GM19397 (cell line): ENCODE data around the gene PARVB.

Source experiments
- ATAC-seq: cut with Tn5 transposase; IDR thresholded peaks from one replicate; pipeline ENCODE4 v1.9.1; 2021; ENCODE audit warnings: mild to moderate bottlenecking, moderate library complexity; ENCODE audit not compliant: unreplicated experiment

The PARVB gene

DNA sequence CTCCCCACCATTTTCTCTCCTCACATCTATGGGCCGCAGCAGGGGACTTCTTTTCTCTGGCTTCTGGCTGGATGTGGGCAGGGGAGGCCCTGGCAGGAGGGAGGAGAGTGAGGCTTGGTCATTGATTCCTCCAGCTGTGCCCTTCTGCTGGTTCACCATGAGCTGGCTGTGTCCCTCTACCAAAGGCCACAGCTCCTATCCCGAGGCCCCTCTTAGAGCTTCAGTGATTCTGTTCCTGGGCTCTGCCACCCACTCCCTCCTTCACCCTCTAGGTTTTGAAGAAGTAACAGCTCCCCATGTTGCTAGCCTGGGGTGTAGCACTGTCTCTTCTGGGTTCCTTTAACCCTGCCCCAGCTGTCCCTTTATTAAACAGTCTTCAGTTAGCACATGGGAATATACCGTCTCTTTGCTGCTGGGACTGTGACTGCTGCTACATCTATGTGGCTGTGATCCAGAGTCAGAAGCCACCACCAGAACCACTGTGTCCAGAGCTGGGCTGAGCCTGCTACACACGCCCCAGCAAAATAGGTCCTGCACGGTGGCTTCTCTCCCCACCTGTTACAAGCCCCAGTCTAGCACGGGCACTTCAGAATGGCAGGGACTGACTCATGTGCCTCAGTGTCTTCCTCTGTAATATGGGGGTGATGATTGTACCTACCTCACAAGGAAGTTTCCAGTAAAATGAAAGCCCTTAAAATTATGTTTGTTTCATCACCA, 156.0 kb downstream of the PARVB start:
- ATAC-seq = no peak

DNA sequence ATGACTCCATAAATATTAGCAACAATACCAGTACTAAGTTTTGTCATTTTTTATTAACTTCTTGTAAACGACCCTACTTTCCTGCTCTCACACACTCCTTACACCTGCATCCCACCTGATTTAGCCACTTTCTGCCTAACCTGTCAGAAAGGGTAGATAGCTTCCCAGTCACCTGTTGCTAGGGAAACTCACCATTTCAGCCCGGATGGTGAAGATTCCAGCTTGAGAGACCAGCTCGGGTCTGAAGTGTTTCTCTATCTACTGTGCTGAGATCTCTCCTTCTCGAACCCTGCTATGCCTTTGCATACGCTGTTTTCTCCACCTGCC, 156.6 kb downstream of the PARVB start, which contains the start of gene PARVG:
Gene PARVG (plus strand): TSS at position 220 of the 327 bp plus-strand sequence. CDS start 2,405 bp downstream, outside the sequence.
- ATAC-seq = no peak

DNA sequence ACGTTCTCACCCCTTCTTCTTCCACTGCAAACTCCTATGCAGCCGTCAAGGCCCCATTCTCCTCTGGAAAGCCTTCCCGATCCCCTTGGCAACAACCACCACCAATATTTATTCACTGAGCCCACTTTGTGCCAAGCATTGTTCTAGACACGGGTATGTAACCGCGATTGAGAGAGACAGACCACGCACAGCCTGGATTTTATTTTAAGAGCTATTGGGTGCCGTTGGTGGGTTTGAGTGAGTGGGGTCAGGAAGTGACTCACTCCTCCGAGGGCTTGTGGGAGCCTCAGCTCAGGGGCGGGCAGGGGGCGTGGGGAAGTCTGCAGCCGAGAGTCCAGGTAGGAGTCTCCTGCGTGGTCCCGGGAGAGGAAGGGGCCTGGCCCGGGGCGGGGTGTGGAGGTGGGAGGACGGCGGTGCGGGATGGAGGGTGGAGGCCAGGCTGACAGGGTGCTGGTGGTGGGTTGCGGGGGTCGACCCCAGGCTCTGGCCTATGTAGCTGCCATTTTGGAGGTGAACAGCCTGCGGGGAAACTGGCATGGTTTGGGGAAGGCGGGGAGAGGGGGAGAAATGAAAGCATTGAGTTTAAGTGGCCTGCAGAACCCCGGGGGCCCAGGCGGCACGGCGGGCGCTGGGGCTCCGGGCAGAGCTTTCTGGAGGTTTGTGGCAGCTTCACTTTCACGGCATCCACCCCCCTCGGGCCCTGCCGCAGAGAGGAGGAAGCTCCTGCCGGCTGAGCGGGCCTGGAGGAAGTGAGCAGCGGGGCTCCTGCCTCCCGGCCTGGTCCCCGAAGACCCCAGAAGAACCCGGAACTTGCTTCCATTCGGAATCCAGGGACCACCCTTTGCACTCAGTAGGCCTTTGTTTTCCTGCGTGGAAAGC, 157.2 kb downstream of the PARVB start:
- no peak for ATAC-seq

DNA sequence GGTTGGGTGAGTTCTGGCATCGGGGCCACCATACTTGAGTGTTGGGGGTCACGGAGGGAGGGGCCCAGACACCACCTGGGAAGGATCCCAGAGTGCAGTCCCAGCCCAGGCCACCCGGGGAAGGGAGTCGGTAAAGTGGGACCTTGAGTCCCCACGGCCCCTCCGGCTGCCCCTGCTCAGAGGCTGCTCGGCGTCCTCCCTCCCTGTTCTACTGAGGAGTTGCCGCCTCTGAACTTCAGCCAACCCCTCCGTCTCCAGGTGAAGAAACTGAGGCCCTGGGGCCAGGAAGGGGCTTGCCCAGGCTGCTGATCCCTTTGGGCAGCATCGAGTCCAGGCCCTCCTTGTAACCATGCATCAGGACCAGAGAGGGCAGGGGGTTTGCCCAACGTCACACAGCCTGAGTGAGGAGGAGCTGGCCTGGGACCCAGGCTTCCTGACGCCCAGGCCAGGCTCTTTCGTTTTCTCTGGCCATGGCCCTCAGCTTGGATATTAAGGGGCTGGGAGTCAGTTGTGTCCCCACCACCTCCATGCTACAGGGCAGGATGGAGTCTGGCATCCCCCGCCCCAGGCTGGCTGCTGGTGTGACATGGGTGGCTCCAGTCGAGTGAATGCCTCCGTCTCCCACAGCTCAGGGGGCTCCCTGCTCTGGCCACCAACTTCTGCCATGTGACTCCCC, 157.9 kb downstream of the PARVB start:
- ATAC-seq = no peak

DNA sequence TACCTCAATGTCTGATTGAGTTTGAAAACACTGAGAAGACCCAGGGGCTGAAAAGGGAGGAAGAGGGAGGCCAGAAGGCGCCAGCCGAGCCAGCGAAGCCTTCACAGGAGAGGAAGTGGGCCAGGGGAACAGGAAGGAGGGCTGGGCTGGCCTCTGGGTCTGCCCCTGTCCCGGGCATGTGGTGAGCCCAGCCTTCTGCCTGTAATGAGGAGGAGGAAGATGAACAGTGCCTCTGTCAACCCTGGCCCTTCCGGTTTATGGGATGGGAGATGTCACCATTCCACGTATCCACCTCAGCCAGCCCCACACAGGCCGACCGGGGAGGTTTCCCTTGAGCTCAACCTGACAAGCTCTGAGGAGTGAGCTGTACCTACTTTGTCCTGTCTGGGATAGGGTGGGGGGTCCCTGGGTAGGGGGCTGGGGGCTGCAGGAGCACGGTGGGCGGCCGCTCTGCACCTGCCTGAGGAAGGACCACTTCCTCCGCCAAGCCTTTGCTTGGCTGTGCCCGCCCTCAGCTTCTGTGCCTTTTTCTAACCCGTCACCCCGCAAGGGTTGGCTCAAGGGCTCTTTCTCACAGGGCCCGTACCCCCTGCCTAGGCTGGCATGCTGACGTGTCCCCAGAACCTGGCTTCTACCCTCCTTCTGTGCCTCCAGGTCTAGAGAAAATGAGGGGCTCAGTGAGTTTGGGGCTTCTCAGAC, 158.6 kb downstream of the PARVB start:
- ATAC-seq = no peak

DNA sequence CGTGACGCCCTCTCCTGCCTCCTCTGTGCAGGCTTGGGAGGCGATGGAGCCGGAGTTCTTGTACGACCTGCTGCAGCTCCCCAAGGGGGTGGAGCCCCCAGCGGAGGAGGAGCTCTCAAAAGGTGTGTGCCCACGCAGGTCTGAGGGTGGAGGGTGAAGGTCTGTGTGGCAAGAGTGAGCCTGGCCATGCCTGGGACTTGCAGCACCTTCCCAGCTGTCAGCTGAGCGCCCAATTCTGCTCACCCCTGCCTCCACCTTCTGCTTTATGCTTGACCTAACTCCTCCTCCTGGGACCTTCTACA, 159.1 kb downstream of the PARVB start:
- no peak for ATAC-seq

DNA sequence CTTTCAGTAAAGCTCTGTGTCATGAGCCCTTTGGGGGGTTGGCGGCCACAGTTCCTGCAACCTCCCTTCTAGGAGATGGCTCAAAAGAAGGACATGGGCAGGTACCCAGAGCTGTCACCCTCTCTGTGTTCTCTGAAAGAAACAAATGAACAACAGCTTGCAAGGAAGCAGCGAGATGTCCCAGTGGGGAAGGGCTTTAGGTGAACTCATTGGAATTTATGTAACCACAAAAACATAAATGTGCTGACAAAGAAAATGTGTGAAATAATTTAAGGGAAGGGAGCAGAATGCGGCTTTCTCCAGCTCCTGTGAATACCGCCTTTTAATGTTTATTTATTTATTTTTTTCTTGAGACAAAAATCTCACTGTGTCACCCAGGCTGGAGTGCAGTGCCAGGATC, 159.9 kb downstream of the PARVB start:
- no peak for ATAC-seq

DNA sequence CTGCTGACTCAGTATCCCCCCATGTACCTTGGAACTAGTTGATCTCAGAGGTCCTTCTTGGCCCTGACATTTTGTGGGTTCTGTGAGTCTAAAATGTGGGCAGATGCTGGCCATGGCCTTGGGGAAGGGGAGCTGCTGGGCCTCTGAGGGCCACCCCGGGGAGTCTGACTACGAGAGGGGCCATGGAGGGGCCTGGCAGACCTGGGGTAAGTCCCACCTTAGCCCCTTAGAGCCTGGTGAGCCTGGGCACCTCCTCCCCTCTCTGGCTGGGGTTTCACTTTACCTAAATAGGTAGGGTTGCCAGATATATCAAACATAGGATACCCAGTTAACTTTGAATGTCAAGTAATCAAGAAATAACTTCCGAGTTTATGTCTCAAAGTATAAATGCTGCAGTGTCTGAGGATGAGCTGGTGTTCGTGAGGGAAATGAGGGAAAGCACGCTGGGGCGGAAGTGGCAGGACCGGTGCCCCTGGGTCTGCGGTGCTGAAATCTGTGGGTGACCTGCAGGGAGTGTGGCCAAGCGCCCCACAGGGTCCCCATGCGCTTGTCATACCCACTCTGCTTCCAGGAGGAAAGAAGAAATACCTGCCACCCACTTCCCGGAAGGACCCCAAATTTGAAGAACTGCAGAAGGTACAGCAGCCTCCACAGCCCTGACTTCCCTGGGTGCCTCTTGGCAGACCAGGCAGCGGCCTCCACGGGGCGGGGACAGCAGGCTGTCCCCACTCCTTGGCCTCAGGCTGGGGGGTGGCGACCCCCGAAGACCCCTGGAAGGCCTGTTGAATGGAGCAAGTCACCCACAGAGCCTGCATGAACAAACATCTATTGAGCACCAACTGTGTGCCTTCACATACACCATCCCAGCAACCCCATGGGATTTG, 161.4 kb downstream of the PARVB start:
- ATAC-seq = no peak

DNA sequence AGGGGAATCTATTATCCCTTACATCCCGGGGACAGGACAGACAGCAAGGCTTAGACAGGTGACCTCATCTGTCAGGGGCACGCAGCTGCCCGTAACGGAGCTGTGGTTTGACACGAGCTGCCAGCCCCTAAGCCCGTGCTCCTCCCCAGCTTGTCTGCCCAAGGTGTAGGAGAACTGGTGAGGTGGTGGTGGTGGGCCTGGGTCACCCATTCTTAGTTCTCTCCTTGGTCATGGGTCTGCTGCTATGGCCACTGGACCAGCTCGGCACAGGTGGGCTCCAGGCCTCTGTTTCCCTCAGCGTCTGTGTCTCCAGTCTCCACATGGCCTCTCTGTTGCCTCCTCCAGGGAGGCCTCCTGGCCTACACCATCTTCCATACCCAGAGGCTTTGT, 162.0 kb downstream of the PARVB start:
- no peak for ATAC-seq

DNA sequence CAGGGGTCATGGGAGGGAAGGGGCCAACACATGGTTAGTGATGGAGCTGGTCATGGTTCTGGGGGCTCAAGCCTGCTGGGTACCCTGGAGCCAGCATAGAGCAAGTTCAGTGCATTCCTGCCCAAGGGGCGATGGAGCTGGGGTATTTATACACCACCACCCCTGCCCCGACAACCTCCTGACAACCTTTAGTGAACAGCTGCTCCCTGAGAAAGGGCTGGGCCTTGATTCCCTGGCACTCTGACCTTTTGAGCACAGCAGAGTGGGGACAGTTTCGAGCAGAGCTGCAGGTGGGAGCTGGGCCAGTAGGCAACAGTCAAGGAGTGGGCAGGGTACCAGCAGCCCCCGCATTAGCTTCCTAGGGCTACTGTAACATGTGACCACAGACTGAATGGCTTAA, 162.6 kb downstream of the PARVB start:
- no peak for ATAC-seq

DNA sequence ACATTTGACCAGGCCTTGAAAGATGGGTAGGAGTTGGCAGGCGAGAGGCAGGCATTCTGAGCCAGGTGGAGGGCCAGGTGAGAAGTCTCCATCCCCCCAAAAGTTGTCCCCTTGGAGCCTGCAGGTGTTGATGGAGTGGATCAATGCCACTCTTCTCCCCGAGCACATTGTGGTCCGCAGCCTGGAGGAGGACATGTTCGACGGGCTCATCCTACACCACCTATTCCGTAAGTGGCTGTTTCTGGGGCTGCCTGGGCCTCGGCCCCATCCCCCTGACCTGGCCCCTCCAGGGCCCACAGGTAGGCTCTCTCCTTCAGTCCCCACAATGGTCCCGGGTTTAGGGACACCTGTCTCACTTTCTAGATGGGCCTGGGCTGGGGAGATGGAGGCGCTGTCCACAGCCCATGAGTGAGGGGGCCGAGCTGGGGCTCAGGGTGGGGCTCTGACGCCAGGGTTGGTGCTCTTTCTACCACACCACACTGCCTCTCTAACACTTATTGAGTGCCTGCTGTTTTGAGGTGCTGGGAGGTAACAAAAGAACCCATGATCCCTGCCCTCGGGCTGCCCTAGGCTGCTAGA, 163.6 kb downstream of the PARVB start:
- no peak for ATAC-seq

DNA sequence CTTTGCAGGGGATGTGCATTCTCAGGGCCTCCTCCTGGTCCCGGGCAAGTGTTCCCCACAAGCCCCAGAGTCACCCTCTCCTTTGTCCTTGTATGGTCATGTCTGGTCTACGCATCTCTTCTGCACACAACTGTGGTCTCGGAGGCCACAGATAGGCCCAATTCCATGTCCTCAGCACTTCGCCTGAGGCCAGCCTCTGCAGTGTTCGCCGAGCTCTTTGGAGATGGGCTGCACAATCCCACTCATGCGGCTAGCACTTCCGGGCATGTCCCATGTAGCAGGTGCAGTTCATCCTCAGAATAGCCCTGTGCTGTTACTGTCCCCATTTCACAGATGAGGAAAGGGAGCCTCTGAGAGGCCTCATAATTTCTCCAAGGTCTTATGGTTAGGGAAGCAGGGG, 164.2 kb downstream of the PARVB start:
- no peak for ATAC-seq

DNA sequence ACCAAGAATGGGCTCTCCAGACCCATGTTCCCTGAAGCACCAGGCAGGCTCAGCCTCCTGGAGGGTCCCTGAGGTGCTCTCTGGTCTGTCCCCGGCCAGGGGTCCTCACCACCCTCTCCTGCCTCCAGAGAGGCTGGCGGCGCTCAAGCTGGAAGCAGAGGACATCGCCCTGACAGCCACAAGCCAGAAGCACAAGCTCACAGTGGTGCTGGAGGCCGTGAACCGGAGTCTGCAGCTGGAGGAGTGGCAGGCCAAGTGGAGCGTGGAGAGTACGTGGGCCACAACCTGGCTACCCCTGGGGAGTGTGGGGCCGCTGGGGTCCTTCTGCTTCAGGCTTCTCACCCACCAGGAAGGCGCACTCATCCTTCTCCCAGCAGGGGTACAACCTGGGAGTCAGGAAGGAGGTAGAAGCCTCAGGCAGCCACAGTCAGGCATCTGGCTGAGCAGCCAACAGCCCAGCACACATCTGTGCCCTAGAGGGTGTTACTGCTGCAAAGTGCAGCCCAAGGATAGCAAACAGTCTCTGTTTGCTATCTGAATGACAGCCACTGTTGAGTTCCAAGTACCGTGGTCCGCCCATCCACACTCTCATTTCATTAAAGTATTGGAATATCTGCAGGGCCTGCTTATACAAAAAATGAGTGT, 165.0 kb downstream of the PARVB start:
- no peak for ATAC-seq

DNA sequence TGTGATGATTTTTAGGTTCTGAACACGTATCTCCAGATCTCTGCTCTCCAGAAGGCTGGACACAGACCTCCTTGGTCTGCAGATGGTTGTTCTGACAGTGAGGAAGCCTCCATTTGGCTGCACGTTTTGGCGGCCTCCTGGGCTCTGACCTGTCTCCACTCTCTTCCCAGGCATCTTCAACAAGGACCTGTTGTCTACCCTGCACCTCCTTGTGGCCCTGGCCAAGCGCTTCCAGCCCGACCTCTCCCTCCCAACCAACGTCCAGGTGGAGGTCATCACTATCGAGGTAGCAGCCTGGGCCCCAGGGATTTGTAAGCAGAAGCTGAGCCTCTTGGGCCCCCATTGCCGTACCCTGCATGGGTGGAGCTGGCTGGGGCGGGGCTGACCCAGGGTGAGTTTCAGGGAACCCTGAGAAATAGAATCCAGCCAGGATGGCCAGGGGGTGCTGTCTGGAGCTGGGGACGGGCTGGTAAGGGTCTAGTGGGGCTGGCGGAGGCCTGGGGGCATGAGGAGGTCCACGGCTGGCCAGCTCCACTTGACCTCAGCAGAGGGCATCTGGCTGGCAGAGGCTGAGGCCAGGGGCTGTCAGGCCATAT, 166.4 kb downstream of the PARVB start:
- no peak for ATAC-seq

DNA sequence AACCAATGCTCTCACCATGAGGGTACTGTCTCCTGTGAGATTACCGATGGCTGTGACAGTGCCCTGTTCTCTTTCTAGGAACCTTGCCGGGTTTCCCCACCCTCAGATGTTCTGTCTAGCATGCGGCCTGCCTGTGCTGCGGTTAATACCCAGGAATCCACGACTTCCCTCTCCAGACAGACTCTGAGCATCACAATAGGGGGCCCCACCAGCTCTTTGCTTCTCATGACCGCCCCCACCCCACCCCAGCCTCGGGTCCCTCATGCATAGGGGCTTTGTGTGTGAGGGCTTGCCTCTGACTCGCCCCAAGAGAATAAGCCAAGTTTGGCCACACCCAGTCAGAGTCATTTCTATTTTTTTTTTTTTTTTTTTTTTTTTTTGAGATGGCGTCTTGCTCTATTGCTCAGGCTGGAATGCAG, 166.9 kb downstream of the PARVB start:
- ATAC-seq = no peak

DNA sequence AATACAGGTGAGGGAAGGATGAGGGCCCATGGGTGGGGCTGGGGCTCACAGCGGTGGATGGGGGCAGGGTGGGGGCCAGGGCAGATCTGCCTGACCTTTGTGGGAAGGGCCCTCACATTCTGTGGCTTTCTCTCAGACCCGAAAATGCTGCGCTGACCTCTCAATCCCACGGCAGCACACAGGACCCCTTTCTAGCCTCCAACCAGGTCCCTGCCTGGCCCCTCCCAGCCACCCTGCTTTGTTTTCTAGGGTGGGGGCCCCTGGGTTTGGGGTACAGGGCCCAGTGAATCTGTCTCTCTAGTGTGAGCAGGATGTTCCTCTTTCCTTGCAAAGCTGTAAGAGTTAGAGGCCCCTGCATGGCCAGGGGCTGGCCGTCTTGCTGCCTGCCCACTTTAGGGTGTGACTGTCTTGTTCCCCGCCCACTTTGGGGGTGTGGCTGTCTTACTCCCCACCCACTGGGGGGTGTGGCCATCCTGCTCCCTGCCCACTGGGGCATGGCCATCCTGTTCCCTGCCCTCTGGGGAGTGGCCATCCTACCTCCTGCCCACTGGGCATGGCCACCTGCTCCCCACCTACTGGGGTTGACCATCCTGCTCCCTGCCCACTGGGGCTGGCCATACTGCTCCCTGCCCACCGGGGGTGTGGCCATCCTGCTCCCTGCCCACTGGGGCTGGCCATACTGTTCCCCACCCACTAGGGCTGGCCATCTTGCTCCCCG, 168.2 kb downstream of the PARVB start:
- ATAC-seq = no peak

DNA sequence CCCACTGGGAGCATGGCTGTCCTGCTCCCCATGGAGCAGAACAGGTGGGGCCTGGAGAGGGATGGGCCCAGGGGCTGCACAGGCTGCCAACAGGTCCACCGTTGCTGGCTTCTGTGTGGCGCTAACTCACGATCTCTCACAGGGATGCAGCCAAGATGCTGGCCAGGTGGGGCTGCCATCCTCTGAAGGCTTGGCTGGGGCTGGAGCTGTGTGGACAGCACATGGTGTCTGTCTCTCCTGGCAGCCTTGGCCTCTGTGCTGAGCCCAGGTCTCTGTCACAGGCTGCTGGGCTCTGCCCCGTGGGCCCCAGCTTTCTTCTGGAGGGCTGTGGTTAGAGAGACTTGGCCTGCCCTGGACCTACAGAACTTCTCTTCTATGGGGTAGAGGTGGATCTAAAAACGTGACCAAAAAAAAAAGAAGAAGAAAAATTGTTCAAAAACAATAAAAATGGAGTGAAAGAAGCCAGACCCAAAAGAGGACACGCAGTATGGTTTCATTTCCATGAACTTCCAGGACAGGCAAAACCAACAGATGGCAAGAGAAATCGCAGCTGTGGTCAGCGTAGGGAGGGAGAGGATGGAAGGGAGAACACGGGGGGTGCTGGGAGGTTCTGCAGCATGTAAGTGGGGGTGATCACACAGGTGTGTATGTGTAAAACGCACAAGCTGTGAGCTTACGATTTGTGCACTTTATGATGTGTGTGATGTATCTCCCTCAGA, 168.9 kb downstream of the PARVB start:
- no peak for ATAC-seq

DNA sequence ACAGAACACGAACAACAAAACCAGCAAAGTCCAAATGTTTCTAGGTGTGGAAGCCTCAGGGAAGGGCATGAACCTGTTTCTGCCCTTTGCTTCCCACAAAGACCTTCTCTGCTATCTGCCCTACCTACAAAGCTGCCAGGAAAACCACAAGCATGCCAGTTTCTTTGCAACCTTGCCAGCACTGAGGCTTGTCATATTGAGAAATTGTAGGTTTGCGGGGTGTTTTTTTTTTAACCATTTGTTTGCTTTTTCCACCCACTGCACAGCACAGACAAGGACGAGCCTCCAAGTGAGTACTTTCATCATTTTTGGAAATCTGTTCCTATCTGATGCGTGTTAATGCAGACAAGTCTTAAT, 169.4 kb downstream of the PARVB start:
- ATAC-seq = no peak
